GM12878 (cell line): ENCODE results near the gene SH3BP1. TPM values are rescaled to one million over a fixed set of nuclear protein-coding genes. Genes with fewer than 3 reads are reported as not detected.
A peak's percentile ranks its signal among the peaks of the same experiment; 100 is the strongest.

Source experiments
- CBFB ChIP-seq: IDR thresholded peaks from 2 replicates; pipeline ENCODE4 v1.6.1; 2016; ENCODE audit warnings: antibody characterized with exemption, low read depth
- CEBPB ChIP-seq, 2 experiments: fragments of 150-350 bp in 1 of 2; IDR thresholded peaks; 2 replicates each; pipeline ENCODE4 v1.6.1; 2012 to 2014; ENCODE audit warnings: low read depth in 2 of 2, low read length in 2 of 2, borderline replicate concordance in 1 of 2, inconsistent platforms in 1 of 2
- CHD1 ChIP-seq: IDR thresholded peaks from 2 replicates; pipeline ENCODE4 v1.6.1; 2012; ENCODE audit warnings: low read depth, low read length, improper control_type of control experiment
- CREB1 ChIP-seq: IDR thresholded peaks from 2 replicates; pipeline ENCODE4 v1.6.1; 2012; ENCODE audit warnings: low read depth, mild to moderate bottlenecking, inconsistent platforms
- FOXK2 ChIP-seq: fragments of 450-650 bp; IDR thresholded peaks from 2 replicates; pipeline ENCODE4 v1.6.1; 2017; ENCODE audit warnings: mild to moderate bottlenecking, moderate library complexity
- IKZF1 ChIP-seq: fragments of 450-650 bp; conservative IDR thresholded peaks from 2 replicates; pipeline ENCODE4 v1.6.1; 2017; ENCODE audit warnings: antibody characterized with exemption, mild to moderate bottlenecking
- IKZF2 ChIP-seq, 2 experiments: fragments of 450-650 bp; IDR thresholded peaks; 2 replicates each; pipeline ENCODE4 v1.6.1; 2017; ENCODE audit warnings: mild to moderate bottlenecking in 2 of 2, moderate library complexity in 2 of 2
- MEF2B ChIP-seq: fragments of 450-650 bp; IDR thresholded peaks from 2 replicates; pipeline ENCODE4 v1.6.1; 2018; ENCODE audit warnings: mild to moderate bottlenecking, moderate library complexity; ENCODE audit not compliant: partially characterized antibody, poor library complexity, severe bottlenecking
- NR2C1 ChIP-seq: fragments of 450-650 bp; IDR thresholded peaks from 2 replicates; pipeline ENCODE4 v1.6.1; 2017; ENCODE audit warnings: antibody characterized with exemption, mild to moderate bottlenecking, moderate library complexity
- PML ChIP-seq: IDR thresholded peaks from 2 replicates; pipeline ENCODE4 v1.6.1; 2012; ENCODE audit warnings: low read length, inconsistent platforms
- POLR2AphosphoS2 ChIP-seq: IDR thresholded peaks from 2 replicates; pipeline ENCODE4 v1.6.1; 2011; ENCODE audit warnings: low read depth, mild to moderate bottlenecking, low read length, improper control_type of control experiment, moderate library complexity
- REST ChIP-seq: IDR thresholded peaks from 2 replicates; pipeline ENCODE4 v1.6.1; 2012; ENCODE audit warnings: mild to moderate bottlenecking, low read depth, low read length
- RFX5 ChIP-seq: IDR thresholded peaks from 2 replicates; pipeline ENCODE4 v1.6.1; 2011; ENCODE audit warnings: low read depth, low read length, improper control_type of control experiment
- ZSCAN29 ChIP-seq: fragments of 450-650 bp; IDR thresholded peaks from 2 replicates; pipeline ENCODE4 v1.6.1; 2017; ENCODE audit warnings: mild to moderate bottlenecking, moderate library complexity
- polyA plus RNA-seq, 11 experiments: library from polyadenylated mRNA; depleted of rRNA in 4 of 11; unstranded in 6 of 11; stranded (reverse) in 5 of 11; fragments of >200 nt; fragmentation: Nextera tagmentation in 4 of 11; fragmentation: Illumina TruSeq in 1 of 11; extraction: Ambion mirVana in 4 of 11; extraction: Trizol in 1 of 11; gene quantifications; 1 replicate in 1 of 11; 2 replicates in 10 of 11; pipeline versions ENCODE4 v1.2.1 to v1.2.3, GENCODE V29; 2011 to 2016; ENCODE audit warnings: inconsistent platforms in 2 of 11, missing spikeins in 2 of 11, low read depth in 1 of 11
- total RNA-seq, 4 experiments: library from RNA; depleted of rRNA in 3 of 4; stranded (reverse); fragments of >200 nt in 3 of 4; fragmentation: Illumina TruSeq in 1 of 4; extraction: Trizol in 1 of 4; gene quantifications; 2 replicates each; pipeline versions ENCODE4 v1.2.1 to v1.2.3, GENCODE V29; 2013 to 2021
- TF ChIP-seq, protein P1 (sequence below): fragments of 450-650 bp; IDR thresholded peaks from 2 replicates; pipeline ENCODE4 v1.6.1; 2017; ENCODE audit warnings: borderline replicate concordance
- TF ChIP-seq, protein P2 (sequence below): fragments of 450-650 bp; IDR thresholded peaks from 2 replicates; pipeline ENCODE4 v1.6.1; 2014; ENCODE audit warnings: mild to moderate bottlenecking
- TF ChIP-seq, protein P3 (sequence below): fragments of 450-650 bp; IDR thresholded peaks from 2 replicates; pipeline ENCODE4 v1.6.1; 2016; ENCODE audit warnings: mild to moderate bottlenecking, moderate library complexity, borderline replicate concordance

The SH3BP1 gene
- total and polyA plus RNA-seq, 10 of the 15 experiments (the other 5 are each of a cell fraction or from before 2014, with no cell fraction given): 0.29 to 70.5 (median 22.5) TPM

- no peak for TF ChIP-seq REST
- no peak for TF ChIP-seq PML
- TF ChIP-seq ZSCAN29: no peak
- TF ChIP-seq MEF2B: peak; percentile 81
- TF ChIP-seq POLR2AphosphoS2: no peak
- no peak for TF ChIP-seq CEBPB (IDR thresholded peaks at IDR 0.05; ENCODE audit: borderline replicate concordance in 1 of 2, low read depth in 2 of 2, low read length in 2 of 2)
- TF ChIP-seq, protein P1, sequence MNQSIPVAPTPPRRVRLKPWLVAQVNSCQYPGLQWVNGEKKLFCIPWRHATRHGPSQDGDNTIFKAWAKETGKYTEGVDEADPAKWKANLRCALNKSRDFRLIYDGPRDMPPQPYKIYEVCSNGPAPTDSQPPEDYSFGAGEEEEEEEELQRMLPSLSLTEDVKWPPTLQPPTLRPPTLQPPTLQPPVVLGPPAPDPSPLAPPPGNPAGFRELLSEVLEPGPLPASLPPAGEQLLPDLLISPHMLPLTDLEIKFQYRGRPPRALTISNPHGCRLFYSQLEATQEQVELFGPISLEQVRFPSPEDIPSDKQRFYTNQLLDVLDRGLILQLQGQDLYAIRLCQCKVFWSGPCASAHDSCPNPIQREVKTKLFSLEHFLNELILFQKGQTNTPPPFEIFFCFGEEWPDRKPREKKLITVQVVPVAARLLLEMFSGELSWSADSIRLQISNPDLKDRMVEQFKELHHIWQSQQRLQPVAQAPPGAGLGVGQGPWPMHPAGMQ: no peak
- peak in 1 of 2 experiments; percentile 57; a peak in 2 of 4 replicates for TF ChIP-seq IKZF2 (IDR thresholded peaks at IDR 0.05)
- TF ChIP-seq, protein P2, sequence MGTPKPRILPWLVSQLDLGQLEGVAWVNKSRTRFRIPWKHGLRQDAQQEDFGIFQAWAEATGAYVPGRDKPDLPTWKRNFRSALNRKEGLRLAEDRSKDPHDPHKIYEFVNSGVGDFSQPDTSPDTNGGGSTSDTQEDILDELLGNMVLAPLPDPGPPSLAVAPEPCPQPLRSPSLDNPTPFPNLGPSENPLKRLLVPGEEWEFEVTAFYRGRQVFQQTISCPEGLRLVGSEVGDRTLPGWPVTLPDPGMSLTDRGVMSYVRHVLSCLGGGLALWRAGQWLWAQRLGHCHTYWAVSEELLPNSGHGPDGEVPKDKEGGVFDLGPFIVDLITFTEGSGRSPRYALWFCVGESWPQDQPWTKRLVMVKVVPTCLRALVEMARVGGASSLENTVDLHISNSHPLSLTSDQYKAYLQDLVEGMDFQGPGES: no peak
- TF ChIP-seq CHD1: no peak
- TF ChIP-seq CBFB: no peak
- TF ChIP-seq, protein P3, sequence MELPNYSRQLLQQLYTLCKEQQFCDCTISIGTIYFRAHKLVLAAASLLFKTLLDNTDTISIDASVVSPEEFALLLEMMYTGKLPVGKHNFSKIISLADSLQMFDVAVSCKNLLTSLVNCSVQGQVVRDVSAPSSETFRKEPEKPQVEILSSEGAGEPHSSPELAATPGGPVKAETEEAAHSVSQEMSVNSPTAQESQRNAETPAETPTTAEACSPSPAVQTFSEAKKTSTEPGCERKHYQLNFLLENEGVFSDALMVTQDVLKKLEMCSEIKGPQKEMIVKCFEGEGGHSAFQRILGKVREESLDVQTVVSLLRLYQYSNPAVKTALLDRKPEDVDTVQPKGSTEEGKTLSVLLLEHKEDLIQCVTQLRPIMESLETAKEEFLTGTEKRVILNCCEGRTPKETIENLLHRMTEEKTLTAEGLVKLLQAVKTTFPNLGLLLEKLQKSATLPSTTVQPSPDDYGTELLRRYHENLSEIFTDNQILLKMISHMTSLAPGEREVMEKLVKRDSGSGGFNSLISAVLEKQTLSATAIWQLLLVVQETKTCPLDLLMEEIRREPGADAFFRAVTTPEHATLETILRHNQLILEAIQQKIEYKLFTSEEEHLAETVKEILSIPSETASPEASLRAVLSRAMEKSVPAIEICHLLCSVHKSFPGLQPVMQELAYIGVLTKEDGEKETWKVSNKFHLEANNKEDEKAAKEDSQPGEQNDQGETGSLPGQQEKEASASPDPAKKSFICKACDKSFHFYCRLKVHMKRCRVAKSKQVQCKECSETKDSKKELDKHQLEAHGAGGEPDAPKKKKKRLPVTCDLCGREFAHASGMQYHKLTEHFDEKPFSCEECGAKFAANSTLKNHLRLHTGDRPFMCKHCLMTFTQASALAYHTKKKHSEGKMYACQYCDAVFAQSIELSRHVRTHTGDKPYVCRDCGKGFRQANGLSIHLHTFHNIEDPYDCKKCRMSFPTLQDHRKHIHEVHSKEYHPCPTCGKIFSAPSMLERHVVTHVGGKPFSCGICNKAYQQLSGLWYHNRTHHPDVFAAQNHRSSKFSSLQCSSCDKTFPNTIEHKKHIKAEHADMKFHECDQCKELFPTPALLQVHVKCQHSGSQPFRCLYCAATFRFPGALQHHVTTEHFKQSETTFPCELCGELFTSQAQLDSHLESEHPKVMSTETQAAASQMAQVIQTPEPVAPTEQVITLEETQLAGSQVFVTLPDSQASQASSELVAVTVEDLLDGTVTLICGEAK: no peak
- no peak for TF ChIP-seq RFX5
- TF ChIP-seq CREB1: no peak
- TF ChIP-seq FOXK2: no peak
- no peak; the same call in none of the 2 replicates for TF ChIP-seq IKZF1
- TF ChIP-seq NR2C1: no peak
Observed at GRCh38 chr22:37662039-37662438, 22.6 kb downstream of the SH3BP1 start (continued).
